Measurements from ENCODE around the gene PPP1R1B. TPM values are rescaled to one million over a fixed set of nuclear protein-coding genes. Genes with fewer than 3 reads are reported as not detected.

Gene PPP1R1B
- 10 to 100 TPM in 1 of 4 donors, 1 to 10 TPM in 3; 2.7 to 12.2 (median 8.6) TPM for total RNA-seq

DNA sequence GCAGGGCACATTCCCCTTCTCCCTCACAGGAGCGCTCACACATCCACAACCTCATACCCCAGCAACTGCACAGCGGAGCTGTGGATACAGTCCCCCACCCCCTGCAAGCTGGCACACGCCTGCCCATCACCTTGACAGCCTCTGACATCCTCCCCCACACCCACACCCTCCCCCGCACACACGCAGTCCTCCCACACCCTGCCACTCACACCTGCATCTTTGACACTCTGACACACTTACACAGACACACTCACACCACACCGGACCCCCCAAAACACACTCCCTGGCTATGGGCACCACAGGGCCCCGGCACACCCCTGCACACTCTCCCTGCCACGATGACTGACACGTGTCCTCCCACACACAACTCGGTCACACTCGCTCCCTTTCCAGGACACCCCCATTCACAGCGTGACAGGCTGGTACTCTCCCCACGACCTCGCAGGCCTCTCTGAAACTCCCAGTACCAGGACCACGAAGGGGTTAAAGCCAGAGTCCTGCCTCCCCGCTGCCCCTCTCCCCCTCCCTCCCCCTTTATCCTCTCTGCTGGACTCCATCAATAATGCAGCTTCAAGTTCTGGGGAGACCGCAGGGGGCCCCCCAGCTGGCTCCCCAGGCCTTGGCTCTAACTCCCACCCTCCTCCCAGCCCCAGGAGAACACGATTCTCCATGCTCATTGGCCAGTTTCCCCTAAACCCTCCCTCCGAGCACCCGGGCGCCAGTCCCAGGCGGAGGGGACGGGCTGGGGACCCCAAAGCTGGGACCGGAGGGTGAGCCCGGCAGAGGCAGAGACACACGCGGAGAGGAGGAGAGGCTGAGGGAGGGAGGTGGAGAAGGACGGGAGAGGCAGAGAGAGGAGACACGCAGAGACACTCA is at the start of gene PPP1R1B:
TSS of gene PPP1R1B (plus strand) at position 782 of the 876 bp plus-strand sequence. CDS start 441 bp downstream, outside the sequence.
- Histone ChIP-seq H3K36me3 (no peaks in the 10 kb centered on the region), H3K27ac (peak within 1 kb of the TSS in 2 of 4 donors; percentile 31 to 55), H3K27me3 (peaks cover 82% of the 10 kb centered on the region), H3K4me3 (peak within 1 kb of the TSS in 1 of 2 donors; percentile 46), H3K4me1 (peaks cover 0 to 36% (median 9%) of the 10 kb centered on the region in 3 donors), H3K9me3 (no peaks in the 10 kb centered on the region)
- no peak for TF ChIP-seq POLR2A (IDR thresholded peaks at IDR 0.05)
- TF ChIP-seq, protein P1, sequence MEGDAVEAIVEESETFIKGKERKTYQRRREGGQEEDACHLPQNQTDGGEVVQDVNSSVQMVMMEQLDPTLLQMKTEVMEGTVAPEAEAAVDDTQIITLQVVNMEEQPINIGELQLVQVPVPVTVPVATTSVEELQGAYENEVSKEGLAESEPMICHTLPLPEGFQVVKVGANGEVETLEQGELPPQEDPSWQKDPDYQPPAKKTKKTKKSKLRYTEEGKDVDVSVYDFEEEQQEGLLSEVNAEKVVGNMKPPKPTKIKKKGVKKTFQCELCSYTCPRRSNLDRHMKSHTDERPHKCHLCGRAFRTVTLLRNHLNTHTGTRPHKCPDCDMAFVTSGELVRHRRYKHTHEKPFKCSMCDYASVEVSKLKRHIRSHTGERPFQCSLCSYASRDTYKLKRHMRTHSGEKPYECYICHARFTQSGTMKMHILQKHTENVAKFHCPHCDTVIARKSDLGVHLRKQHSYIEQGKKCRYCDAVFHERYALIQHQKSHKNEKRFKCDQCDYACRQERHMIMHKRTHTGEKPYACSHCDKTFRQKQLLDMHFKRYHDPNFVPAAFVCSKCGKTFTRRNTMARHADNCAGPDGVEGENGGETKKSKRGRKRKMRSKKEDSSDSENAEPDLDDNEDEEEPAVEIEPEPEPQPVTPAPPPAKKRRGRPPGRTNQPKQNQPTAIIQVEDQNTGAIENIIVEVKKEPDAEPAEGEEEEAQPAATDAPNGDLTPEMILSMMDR (IDR thresholded peaks at IDR 0.05) = no peak
- TF ChIP-seq EP300 (IDR thresholded peaks at IDR 0.05) = no peak
- no peak for TF ChIP-seq POLR2AphosphoS5 (IDR thresholded peaks at IDR 0.05)
- WGBS, 2 donors (ENCODE audit: low coverage in 1 of 2) = 12 to 36% methylated on average over 8 to 9 of the region's 29 CpGs
- ATAC-seq = no peak

DNA sequence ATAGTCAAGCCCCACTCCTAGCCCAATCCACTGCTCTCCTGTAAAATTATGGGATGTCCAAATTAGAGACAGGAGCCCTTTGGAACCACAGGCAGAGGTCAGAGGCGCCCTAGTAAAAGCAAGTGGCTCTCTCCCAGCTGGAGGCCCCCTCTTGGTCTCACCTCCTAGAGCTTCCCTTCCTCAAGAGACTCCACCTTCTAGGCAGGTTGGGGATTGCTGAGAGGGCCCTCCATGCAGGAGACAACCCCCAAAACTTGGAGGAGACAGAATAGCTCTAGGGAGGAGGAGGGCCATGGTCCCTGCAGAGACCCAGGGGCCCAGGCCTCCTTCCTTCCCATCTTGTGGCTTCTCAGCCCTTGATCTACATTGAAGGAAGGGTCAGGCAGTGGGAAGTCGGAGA is 48.5 kb upstream of the PPP1R1B start:
- Histone ChIP-seq H3K9me3 (no peaks in the 10 kb centered on the region), H3K4me1 (peaks cover 0 to 10% (median 5%) of the 10 kb centered on the region in 3 donors), H3K36me3 (no peaks in the 10 kb centered on the region), H3K27me3 (peaks cover 23% of the 10 kb centered on the region), H3K4me3 (no peak overlapping the region), H3K27ac (no peak overlapping the region)
- WGBS, 2 donors (ENCODE audit: low coverage in 1 of 2) = 79 to 86% methylated on average over 2 of the region's 2 CpGs
- ATAC-seq = no peak
- TF ChIP-seq POLR2A (IDR thresholded peaks at IDR 0.05) (no peak), EP300 (IDR thresholded peaks at IDR 0.05) (no peak), POLR2AphosphoS5 (IDR thresholded peaks at IDR 0.05) (no peak)
- TF ChIP-seq, protein P1 (IDR thresholded peaks at IDR 0.05) = no peak

DNA sequence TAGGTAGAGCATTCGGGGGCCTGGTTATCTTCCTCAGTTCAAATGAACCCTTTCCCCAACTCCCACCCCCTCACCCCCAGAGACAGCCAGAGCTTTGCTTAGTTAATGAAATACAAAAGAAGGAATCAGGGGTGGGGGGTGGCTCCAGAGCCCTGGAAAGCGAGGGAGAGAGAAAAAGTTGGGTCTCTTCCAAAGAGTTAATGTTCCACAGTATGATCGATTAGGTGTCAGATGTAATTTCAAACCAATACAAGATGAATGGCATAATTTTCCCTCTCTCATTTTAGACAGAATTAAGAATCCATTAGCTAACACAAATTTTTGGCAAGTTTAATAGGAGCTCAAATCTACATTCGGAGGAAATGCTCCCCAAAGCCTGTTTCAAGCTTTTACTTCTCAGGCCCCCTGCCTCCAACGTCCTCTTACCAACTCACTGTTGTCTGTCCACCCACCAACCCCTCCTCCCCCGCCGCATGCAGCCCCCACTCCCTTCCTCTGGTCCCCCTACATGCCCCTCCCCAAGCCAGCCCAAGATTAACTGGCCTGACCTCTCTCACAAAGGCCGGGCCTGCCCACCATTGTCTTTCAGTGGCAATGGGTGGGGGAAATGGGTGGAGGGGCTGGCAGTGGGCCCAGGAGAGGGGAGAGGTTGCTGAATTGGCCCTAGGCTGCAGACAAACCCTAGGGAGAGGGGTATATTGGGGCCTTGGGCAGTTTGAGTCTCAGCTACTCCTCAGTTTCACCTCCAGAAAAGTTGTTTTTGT is 47.3 kb upstream of the PPP1R1B start:
- no peak overlapping the region for H3K27ac ChIP-seq
- 36 to 46% methylated on average over 4 to 7 of the region's 8 CpGs for WGBS, 2 donors (ENCODE audit: low coverage in 1 of 2)
- peaks cover 23% of the 10 kb centered on the region for H3K27me3 ChIP-seq
- no peaks in the 10 kb centered on the region for H3K36me3 ChIP-seq
- H3K9me3 ChIP-seq = no peaks in the 10 kb centered on the region
- ATAC-seq = no peak
- no peak overlapping the region for H3K4me3 ChIP-seq
- TF ChIP-seq, protein P1 (IDR thresholded peaks at IDR 0.05) = no peak
- TF ChIP-seq POLR2AphosphoS5 (IDR thresholded peaks at IDR 0.05) (no peak), EP300 (IDR thresholded peaks at IDR 0.05) (no peak), POLR2A (IDR thresholded peaks at IDR 0.05) (no peak)
- no peaks in the 10 kb centered on the region for H3K4me1 ChIP-seq

DNA sequence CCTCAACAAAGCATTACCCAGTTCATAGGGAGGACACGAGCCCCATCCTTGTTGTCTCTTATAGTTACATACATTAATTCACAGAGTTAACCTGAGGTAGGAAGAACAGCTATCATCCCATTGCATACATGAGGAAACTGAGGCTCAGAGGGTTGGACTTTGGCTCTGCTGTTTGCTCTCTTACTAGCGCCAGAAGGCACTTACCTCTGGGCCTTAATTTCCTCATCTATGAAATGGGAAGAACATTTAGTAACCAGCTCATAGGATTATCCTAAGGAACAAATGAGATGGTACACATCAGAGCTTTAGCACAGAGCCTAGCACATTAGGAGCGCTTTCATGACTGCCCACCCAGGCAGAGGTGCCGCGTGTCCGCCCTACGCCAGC is 46.7 kb upstream of the PPP1R1B start:
- no peak overlapping the region for H3K4me3 ChIP-seq
- TF ChIP-seq POLR2AphosphoS5 (IDR thresholded peaks at IDR 0.05) = no peak
- TF ChIP-seq, protein P1 (IDR thresholded peaks at IDR 0.05) = no peak
- no peak for TF ChIP-seq POLR2A (IDR thresholded peaks at IDR 0.05)
- TF ChIP-seq EP300 (IDR thresholded peaks at IDR 0.05) = no peak
- H3K9me3 ChIP-seq = no peaks in the 10 kb centered on the region
- WGBS, 2 donors (ENCODE audit: low coverage in 1 of 2) = 90 to 93% methylated on average over 3 to 5 of the region's 7 CpGs
- peaks cover 23% of the 10 kb centered on the region for H3K27me3 ChIP-seq
- ATAC-seq = no peak
- no peaks in the 10 kb centered on the region for H3K4me1 ChIP-seq
- no peaks in the 10 kb centered on the region for H3K36me3 ChIP-seq
- H3K27ac ChIP-seq = no peak overlapping the region

Data from gastroesophageal sphincter (tissue), 4 donors.